GM19463 (cell line): ENCODE data around the gene TRPC5OS.

ENCODE experiments used
- ATAC-seq: cut with Tn5 transposase; IDR thresholded peaks from one replicate; pipeline ENCODE4 v1.9.1; 2021; ENCODE audit warnings: mild to moderate bottlenecking, moderate library complexity; ENCODE audit not compliant: unreplicated experiment

The TRPC5OS gene

DNA sequence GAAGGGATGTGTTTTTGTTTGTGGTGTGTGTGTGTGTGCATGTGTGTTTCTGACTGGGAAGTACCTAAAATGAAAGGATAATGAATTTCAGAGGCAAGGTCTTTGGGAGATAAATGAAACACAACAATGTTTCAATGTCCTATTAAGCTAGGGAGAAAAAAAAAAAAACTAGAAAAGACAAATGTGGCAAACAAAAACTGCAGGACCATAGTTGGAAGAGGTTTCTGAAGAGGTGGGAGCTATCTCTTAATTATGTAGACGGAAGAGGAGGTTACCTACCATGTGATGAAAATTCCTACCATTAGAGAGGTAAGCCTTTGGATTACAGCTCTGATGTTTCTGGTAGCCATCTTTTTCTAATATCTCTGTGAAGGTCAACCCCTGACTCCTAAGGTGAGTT lies at the start of gene TRPC5OS:
Gene TRPC5OS, plus strand, starts transcription at position 301 of the 400 bp plus-strand sequence. CDS start 25,669 bp downstream, outside the sequence.
- ATAC-seq = no peak

DNA sequence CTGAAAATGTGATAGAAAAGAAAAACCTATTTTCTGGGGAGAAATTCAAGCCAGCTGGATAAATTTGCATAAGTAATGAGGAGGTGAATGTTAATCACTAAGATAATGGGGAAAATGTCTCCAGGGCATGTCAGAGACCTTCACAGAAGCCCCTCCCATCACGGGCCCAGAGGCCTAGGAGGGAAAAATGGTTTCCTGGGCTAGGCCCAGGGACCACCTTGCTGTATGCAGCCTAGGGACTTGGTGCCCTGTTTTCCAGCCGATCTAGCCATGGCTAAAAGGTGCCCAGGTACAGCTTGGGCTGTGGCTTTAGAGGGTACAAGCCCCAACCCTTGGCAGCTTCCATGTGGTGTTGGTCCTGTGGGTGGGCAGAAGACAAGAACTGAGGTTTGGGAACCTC lies 46.6 kb upstream of the TRPC5OS start:
- no peak for ATAC-seq

DNA sequence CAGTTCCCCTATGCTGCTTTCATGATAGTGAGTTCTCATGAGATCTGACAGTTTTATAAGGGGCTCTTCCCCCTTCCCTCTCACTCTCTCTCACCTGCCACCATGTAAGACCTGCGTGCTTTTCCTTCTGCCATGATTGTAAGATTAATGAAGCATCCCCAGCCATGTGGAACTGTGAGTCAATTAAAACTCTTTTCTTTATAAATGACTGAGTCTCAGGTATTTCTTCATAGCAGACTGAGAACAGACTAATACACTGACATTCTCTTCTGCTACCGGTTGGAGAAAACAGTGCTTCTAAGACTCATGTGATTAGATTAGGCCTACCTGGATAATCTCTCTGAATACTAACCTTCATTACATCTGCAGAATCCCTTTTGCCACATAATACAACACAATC lies 45.4 kb upstream of the TRPC5OS start:
- no peak for ATAC-seq

DNA sequence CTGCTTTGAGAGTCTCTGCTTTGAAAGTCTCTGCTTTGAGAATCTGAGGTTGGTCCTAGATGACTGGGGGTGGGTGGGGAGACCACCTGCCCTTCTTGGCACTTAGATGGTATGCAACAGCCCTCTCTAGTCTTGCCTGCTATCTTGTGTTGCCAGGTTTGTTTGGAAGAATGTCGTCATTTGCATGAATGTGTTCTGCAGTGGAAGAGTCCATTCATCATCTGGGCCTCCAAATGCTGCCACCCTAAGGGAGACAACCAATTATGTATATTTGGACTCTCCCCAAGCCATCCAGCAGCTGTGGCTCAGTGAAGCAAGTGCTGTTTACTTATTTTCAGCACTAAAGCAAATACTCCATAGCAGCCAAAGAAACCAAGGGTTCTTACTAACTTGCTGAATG lies 44.6 kb upstream of the TRPC5OS start:
- no peak for ATAC-seq

DNA sequence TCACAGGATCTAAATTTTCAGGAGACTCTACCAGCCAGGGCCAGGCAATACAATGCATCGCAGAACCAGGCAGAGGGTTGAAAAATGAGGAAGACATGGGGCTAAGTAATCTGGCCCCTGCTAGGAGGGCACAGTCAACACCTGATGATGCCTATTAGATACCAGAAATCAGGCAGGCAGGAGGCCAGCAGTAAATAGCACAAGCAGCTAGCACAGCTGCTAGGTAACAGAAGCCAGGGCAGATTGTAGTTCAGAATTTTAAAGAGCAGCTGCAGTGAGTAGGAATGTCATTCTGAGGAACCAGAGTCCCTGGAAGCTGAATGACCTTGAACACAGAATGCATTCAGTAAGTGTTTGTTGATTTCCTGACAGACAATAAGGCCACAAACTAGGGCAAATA lies 38.8 kb upstream of the TRPC5OS start:
- no peak for ATAC-seq

DNA sequence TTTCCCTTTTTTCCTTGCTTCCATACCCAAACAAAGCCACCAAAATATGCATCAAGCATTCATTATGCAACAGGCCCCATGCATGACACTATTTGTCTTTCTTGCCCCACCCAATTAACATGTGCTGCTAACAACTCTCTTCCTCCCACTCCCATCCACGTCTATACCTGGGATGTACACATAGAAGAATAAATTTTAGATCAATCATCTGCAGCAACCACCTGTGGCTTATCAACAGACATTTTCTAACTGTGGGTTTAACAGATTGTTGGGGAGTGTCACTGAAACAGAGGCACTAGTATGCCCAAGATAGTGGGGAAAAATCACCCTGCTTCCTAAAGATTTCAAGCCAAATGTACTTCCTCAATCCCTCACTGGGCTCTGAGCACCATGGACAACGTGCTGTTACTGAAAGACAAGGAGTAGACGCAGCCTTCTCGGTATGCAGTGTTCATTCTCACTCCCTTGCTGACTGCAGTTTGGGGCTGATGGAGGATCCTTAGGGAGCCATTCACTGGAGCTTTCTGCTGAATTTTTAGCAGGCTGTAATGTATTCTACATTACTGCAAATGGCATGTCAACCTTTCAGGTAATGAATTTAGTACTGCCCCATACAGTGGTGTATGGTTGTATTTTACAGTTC lies 28.4 kb upstream of the TRPC5OS start:
- ATAC-seq = no peak

DNA sequence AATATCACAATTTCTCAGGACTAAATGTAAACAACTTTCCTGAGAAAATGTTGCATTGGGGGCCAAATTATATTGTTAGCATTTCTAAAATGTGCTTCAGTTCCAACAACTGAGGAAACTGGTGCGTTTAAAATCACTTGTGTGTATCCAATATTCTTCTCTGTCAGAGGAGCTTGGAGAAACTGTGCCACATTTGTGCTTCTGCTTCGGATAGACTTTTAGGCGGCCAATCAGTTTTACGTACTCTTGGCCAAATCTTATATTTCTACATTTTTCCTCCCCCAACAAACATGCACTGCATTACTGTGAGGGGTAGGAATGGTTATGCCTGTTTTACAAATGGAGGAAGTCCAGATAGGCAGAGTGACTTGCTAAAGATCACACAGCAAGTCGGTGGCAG lies 27.4 kb upstream of the TRPC5OS start:
- no peak for ATAC-seq

DNA sequence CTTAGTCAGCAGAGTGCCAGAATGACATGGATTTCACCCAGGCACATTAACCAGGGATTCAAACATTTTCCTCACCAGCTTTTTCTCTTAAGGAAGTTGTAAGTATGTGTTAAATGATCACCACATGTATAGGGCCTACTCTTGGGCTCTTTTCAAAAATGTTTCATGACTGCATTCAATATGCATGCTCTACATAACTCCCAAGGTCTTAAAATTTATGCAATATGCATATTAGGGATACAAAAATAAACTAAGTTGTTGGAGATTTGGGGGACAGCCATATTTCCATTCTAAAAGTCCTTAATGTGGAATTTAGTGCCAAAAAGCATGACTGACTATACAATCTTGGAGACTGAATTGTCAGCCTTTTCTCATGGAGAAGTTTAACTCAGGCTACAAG lies 25.0 kb upstream of the TRPC5OS start:
- no peak for ATAC-seq

DNA sequence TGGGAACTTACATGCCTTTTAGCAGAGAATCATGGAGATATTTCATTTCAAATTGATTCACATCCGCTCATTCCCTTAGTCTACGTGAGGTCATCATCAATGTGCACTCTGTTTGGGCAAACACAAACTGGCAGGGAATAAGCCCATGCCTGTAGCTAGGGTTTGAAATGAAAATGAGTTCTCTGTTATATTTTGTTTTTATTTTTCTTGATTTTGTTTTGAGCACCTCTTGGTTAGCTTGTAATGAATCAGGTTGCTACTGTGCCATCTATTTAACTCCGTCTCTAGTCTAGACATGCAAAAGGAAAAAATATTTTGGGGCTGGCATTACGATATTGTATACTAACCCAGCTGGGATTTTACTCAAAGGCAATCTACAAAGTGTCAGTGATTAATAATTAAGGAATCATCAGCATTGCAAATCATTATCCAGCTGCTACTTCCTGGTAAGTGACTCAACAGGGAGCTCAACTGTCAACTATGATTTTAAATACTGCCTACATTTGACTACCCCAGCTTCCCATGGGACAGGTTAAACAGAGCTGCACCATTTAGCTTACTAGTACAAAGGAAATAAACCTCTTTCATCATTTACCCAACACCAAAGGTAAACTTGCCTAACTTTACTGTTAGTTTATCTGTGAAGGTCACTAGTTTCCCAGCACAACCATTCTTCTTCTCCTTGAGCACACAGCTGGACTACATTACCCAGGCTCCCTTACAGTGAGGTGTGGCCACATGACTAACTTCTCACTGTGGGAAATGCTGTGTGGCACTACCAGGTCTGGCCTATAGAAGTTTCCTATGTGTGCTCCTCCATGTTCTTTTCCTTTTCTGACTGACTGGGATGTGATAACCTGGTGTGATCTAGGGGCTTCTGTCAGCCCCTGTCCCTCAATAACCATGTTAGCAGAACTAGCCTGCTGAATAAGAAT lies 21.2 kb upstream of the TRPC5OS start:
- ATAC-seq = no peak

DNA sequence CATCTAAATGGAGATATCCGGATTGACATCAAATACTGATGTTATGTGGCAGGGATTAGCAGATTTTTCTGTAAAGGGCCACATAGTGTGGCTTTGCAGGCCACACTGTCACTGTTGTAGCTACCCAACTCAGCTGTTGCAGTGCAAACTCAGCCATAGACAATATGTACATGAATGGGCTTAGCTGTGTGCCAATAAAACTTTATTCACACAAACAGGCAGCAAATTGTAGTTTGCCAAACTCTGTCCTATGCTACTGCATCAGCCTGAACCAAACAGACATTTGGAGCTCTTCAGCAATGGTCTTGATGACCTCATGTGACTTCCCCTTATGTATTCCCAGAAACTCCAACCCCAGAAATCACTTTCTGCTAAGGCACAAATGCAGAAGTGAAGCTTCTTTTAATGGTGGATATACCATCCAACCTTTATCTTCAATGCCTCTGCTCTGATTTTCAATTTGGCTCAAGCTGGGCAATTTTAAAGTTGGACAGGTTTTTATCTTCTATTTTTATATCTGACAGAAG lies 18.4 kb upstream of the TRPC5OS start:
- ATAC-seq = no peak

DNA sequence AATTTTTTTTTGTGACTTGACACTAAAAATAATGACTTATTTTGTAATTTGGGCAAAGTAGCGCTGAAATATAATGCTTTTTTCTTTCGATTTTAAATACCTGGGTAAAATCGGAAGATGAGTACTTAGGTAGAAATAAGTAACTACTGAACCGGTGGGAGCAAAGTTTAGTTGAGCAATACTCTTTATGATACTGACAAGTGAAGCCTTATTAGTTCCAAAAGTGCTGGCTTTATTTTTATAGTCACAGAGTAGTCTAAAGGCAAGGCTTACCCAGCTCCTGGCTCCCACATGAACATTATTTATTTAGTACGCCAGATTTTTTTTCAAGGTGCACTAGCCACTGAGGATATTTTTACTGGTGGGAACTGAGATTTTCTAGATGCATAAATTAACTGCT lies 14.4 kb upstream of the TRPC5OS start:
- no peak for ATAC-seq

DNA sequence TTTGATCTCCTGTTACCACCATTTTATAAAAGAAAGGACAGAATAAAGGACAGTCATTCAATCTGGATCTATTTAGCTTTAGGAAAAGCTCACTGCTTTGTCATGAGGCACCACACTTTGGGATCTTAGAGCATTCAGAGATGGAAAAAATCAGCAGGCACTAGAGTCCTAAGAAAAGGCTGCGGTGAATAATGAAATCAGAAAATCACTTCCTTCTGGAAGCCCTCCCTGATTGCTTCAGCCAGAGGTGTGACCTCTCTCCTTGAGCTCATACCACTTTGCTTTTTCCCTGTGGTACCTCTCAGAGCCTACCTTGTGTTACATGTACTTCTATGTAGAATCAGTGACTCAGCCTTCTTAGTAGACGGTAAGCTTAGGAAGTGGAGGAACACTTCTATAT lies 8.7 kb upstream of the TRPC5OS start:
- ATAC-seq = no peak

DNA sequence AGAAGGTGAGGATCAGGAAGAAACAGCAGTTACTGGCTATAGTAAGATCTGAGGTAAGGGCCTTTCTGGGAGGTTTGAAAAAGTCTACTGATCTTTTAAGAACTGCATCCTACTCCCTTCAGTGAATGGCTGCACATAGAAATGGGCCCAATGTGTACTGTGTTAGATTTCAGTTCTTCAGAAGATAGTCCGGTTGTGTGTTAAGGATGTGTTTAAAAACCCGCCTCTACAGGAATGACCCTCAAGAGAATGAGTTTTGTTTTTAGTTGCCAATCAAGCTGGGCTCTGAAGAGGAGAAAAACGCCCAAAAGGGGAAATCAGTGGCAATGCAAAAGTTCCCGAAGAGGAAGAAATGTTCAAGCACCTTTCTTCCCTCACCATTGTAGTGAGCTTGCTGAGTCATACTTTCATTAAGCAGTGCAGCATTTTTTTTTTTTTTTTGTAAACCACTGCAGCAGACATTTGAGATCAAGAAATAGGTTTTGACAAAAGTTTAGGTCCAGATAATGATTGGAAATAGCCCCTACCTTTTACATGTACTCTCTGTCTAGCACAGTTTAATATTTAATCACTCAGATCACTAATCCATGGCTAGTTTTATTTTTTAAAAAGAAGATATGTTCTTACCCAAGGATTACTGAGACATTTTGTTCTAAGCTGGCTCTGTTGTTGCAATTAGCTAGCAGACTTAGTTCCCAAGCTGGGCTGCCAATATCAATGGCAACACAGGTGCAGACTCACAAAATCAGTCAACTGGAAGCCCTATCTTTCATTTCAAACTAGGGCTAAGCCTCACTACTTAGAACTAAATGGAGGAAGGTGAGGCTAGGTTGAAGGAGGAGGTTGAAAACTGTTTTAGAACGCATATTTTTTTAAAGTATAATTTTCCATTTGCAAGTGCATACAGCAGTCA lies 7.0 kb upstream of the TRPC5OS start:
- ATAC-seq = peak; percentile 66

DNA sequence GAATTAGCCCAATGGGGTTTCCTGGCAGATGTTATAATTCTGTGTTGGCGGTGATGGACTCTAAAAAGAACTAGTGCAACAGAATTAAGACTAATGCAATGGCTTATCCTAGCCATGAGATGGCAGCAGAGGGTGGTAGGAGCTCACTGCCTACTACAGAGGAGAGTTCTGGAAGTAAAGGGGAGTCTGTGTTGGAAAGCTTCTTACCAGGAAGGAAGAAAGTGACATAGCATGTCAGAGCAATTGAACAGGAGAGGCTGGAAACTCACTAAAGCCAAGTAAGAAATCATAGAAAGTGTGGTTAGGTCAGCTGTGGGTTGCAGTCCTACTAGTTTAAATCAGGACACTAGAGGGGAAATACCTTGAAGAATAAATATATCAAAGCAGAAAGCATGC lies 6.3 kb upstream of the TRPC5OS start:
- ATAC-seq = peak; percentile 71

DNA sequence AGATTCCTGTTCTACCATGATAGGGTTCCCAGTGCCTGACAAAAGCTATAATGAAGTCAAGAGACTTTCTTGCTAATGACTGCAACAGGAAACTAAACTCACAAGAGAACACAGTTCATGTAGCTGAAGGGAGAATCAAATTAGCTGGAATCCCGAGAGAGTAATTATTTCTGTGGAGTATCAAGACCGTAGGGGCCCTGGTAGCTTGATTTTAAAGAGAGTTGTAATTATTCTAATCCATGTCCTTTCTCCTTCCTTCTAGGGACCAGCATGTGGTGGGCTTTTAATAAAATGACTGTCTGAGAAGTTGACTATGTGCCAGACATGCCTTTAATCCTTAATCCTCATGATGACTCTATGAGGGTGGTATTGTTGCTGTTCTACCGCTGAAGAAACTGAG lies 1.7 kb upstream of the TRPC5OS start:
- ATAC-seq = no peak

DNA sequence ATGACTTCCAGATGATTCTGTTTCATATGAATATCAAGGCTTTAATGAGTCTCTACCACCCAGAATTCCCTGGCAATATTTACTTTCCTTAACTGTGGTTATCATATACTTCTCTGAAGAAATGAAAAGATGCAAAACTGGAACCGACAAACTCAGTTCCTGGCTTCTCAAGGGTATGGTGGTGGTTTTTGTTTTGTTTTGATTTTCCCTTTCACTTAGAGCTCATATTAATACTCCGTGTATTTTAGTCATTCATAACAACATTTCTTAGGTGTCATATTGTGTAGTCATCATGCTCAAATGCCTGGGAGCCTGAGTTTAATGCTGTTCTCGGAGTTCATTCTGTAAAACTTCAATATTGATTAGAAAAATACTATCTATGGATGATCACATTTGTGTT lies 665 bp downstream of the TRPC5OS start:
- no peak for ATAC-seq

DNA sequence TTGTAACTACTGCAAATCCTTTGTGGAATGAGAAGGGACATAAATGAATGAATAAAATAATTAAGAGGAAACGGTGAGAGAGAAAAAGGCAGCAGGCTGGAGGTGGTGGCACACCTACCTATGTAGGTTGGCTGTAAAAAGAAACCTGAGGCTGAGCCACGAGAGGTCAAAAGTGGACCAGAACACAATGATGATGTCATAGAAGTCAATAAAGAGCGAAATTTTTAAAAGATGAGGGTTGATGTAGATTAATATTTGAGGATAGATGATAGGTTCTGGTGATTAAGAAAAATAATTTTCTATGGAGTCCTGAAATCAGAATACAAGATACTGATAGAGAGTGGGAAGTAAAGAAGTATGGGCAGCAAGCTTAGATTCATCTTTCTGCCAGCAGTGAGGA lies 1.7 kb downstream of the TRPC5OS start:
- no peak for ATAC-seq

DNA sequence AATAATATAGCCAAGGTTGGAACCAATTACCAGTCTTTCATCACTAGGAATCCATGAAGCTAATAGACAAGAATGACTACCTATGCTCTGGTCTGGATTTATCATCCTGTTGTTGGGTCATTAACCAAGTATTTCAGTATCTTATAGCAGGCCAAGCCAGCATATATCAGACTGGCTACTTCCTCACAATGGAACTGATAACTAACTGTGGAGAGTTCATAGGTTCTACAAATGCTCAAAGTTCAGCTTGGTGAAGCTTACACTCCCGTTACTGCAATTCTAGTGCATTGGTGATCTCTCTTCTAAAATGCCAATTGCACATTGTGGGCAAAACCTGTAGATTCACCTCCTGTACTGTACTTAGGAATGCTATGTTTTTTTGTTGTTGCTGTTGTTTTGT lies 4.8 kb downstream of the TRPC5OS start:
- no peak for ATAC-seq

DNA sequence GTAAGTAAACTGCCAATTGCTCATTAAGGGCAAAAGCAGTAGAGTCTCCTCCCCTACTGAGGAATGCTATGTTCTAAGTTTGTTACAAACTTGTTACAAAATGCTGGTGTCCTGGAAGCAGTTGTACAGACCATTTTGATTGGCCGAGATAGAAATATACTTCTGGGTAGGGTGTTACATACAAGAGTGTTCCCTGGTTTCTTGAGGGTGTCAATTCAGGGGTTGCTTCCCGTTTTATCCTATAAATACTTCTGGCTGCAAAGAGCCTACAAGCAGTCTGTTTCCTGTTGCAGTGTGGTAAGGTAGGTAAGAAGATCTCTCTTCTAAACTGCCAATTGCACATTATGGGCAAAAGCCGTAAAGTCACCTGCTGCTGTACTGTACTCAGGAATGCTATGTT lies 5.7 kb downstream of the TRPC5OS start:
- no peak for ATAC-seq

DNA sequence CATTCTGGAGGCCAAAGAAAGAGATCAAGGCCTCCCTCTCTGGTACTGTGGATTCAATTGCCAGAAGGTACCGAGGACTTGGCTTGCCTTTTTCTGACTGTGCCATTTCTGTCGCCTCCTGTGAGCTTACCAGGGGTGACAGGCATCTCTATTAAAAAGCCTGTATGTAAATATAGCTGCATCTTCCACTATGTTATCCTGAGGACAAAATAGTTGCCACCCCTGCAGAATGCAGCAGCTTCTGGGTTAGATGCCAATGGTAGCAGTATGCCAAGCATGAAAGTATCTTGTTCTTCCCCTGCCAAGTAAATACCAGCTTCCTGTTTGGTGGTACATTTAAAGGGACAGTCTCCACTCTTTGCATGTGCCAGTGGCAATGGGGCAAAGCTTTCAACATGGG lies 10.7 kb downstream of the TRPC5OS start:
- ATAC-seq = no peak

DNA sequence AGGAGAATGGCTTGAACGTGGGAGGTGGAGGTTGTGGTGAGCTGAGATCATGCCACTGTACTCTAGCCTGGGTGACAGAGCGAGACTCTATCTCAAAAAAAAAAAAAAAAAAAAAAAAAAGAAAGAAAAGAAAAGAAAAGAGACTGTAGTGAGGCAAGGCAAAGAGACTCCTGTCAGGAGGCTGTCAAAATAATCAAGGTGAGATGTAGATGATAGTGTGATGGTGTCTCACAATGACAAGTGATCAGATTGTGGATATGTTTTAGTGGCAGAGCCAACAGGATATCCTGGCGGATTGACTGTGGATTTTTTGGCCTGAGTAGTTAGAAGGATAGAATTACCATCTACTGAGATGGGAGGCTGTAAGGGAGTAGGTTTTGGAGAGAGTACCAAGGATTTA lies 12.6 kb downstream of the TRPC5OS start:
- no peak for ATAC-seq
